Spleen (tissue), 11 donors: Measurements from ENCODE around the gene CNPY2. TPM values are rescaled to one million over a fixed set of nuclear protein-coding genes. Genes with fewer than 3 reads are reported as not detected.
A peak's percentile ranks its signal among the peaks of the same experiment; 100 is the strongest.
"Not testable (repeated sequence)": the region's sequence is repeated elsewhere in the genome, so short reads cannot be mapped to it uniquely, and the experiment has no call there.

Experiments used
- DNase-seq: peaks from one replicate; pipeline ENCODE4 v3.0.0-alpha.2; 2020
- H3K27ac ChIP-seq, 8 donors: fragments of 200-600 bp; sonication (generic) in 7 of 8; 1 replicate in 4 of 8; 2 replicates in 4 of 8; pipeline versions ENCODE4 v1.5.0 to v1.8.0; 2016 to 2021; ENCODE audit warnings: inconsistent platforms in 4 of 8, mild to moderate bottlenecking in 4 of 8, moderate library complexity in 1 of 8
- H3K27me3 ChIP-seq, 7 donors: fragments of 200-600 bp; sonication (generic) in 6 of 7; replicated peaks in 1 of 7; 1 replicate in 4 of 7; 2 replicates in 3 of 7; pipeline versions ENCODE4 v1.5.0 to v1.8.0; 2016 to 2021; ENCODE audit warnings: inconsistent platforms in 3 of 7, mild to moderate bottlenecking in 1 of 7
- H3K36me3 ChIP-seq, 6 donors: fragments of 200-600 bp; sonication (generic) in 5 of 6; 1 replicate in 4 of 6; 2 replicates in 2 of 6; pipeline versions ENCODE4 v1.5.0 to v1.8.0; 2016 to 2021; ENCODE audit warnings: inconsistent platforms in 2 of 6
- H3K4me1 ChIP-seq, 6 donors: fragments of 200-600 bp; sonication (generic) in 5 of 6; 1 replicate in 3 of 6; 2 replicates in 3 of 6; pipeline versions ENCODE4 v1.5.0 to v1.8.0; 2016 to 2021; ENCODE audit warnings: inconsistent platforms in 3 of 6
- H3K4me3 ChIP-seq, 8 donors: fragments of 200-600 bp; sonication (generic) in 7 of 8; 1 replicate in 4 of 8; 2 replicates in 4 of 8; pipeline versions ENCODE4 v1.5.0 to v1.8.0; 2016 to 2021; ENCODE audit warnings: inconsistent platforms in 4 of 8, mild to moderate bottlenecking in 4 of 8, moderate library complexity in 2 of 8
- H3K9me3 ChIP-seq, 8 donors: fragments of 200-600 bp; sonication (generic) in 7 of 8; 1 replicate in 4 of 8; 2 replicates in 4 of 8; pipeline versions ENCODE4 v1.5.0 to v1.8.0; 2016 to 2021; ENCODE audit warnings: inconsistent platforms in 4 of 8
- POLR2A ChIP-seq, 3 donors: fragments of 450-650 bp; IDR thresholded peaks; one replicate each; pipeline ENCODE4 v1.5.1; 2017; ENCODE audit warnings: antibody characterized with exemption in 3 of 3, mild to moderate bottlenecking in 1 of 3
- POLR2AphosphoS5 ChIP-seq, 3 donors: sonication (generic); formaldehyde crosslinking; IDR thresholded peaks; one replicate each; pipeline ENCODE4 v1.5.1; 2017; ENCODE audit warnings: antibody characterized with exemption in 3 of 3
- WGBS, 5 donors: extraction: QIAGEN DNeasy Blood & Tissue Kit in 3 of 5; methylation state at CpG; one replicate each; pipeline versions ENCODE4 v1.1.5 to v1.1.7; 2013 to 2018; 5-methylcytosine and 5-hydroxymethylcytosine counted together
- intact Hi-C: fragments of 100-400 bp; cut with DNase I; formaldehyde crosslinking; loops from one replicate; pipeline ENCODE4 v1.15.0; 2023; ENCODE audit warnings: low total_unique reads
- polyA plus RNA-seq, 3 donors: library from polyadenylated mRNA; stranded (reverse); fragments of 200-250 nt; gene quantifications; one replicate each; pipeline ENCODE4 v1.2.1, GENCODE V29; 2013
- total RNA-seq, 7 donors: library from RNA; depleted of rRNA in 3 of 7; stranded (reverse); fragments of >200 nt in 3 of 7; fragmentation: NEBNext Ultra II Directional in 4 of 7; extraction: Animal tissue kit (Norgen Biotek cat#: 25700) in 4 of 7; gene quantifications; one replicate each; pipeline versions ENCODE4 v1.1.0 to v1.2.1, GENCODE V29; 2016 to 2021
- TF ChIP-seq, protein P1 (sequence below), 11 experiments: fragments of 200-600 bp in 7 of 11; fragments of 450-650 bp in 4 of 11; sonication (generic) in 4 of 11; IDR thresholded peaks in 8 of 11; conservative IDR thresholded peaks in 3 of 11; 1 replicate in 7 of 11; 2 replicates in 4 of 11; pipeline versions ENCODE4 v1.4.0 to v1.8.0; 2016 to 2021; ENCODE audit warnings: antibody characterized with exemption in 11 of 11, inconsistent platforms in 4 of 11, mild to moderate bottlenecking in 1 of 11
- donor health status: healthy with polysubstance abuse.
- donor health status: DM: no; HTN: no; CAD: no; lungs with moderate emphysema.
- donor health status: DM: no; HTN: no; CAD: no.
- donor health status: Bipolar disorder and iron deficiency.
- donor health status: healthy.
- donor health status: DM: no; HTN: no; CAD: no.
- donor health status: DM: yes; HTN: yes; CAD: no.

CNPY2 gene
- total and polyA plus RNA-seq, 10 donors, result 63.0 to 86.9 (median 73.6) TPM

DNA sequence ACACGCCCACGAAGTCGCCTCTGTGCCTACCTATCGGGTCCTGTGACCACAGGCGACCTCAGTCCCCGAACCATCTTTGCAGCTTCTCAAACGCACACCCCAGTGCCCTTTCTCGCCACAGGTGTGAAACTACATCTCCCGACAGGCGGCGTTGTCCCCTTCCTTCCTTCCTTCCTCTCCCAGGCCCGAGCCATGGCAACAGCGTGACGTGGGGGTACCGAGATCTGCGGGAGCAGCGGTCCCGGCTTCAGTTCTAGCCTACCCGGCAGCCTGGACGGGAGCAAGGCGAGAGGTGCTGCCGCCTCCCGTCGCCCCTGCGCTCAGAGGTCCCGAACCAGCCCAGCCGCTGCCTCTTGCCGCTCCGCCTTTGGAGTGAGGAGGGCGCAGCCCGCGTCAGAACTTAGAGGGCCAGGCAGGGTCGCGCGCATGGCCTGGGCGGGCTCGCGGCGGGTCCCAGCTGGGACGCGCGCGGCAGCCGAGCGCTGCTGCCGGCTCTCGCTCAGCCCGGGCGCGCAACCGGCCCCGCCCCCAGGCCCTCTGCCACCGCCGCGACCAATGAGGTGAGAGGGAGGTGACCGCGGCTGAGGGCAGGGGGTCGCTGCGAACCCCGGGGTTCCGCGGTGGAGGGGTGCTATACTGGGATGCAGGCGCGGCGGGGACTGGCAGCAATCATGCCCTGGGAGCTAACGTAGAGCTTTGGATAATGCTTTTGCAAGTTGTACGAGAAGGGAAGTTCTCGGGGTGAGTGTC lies 48.9 kb downstream of the CNPY2 start, which contains the start of gene COQ10A:
Gene COQ10A (plus strand): TSS at position 250 of the 750 bp plus-strand sequence. CDS start 177 bp downstream, at position 427.
- H3K4me3 ChIP-seq, result peak within 1 kb of the TSS; percentile 49 to 76 (median 72)
- TF ChIP-seq POLR2A (IDR thresholded peaks at IDR 0.05), result peak in 2 of 3 donors; percentile 75 to 77
- TF ChIP-seq POLR2AphosphoS5 (IDR thresholded peaks at IDR 0.05), result peak; percentile 94 to 98 (median 97)
- TF ChIP-seq, protein P1, sequence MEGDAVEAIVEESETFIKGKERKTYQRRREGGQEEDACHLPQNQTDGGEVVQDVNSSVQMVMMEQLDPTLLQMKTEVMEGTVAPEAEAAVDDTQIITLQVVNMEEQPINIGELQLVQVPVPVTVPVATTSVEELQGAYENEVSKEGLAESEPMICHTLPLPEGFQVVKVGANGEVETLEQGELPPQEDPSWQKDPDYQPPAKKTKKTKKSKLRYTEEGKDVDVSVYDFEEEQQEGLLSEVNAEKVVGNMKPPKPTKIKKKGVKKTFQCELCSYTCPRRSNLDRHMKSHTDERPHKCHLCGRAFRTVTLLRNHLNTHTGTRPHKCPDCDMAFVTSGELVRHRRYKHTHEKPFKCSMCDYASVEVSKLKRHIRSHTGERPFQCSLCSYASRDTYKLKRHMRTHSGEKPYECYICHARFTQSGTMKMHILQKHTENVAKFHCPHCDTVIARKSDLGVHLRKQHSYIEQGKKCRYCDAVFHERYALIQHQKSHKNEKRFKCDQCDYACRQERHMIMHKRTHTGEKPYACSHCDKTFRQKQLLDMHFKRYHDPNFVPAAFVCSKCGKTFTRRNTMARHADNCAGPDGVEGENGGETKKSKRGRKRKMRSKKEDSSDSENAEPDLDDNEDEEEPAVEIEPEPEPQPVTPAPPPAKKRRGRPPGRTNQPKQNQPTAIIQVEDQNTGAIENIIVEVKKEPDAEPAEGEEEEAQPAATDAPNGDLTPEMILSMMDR (IDR thresholded peaks at IDR 0.05 in 8 of 11, conservative IDR thresholded peaks at IDR 0.05 in 3 of 11), result peak; percentile 49 to 85 (median 71)
- DNase-seq, result peak; percentile 97
- WGBS, 5 donors, result 0 to 1% (median 1%) methylated on average over 36 to 68 of the region's 68 CpGs
- peak within 1 kb of the TSS; percentile 67 to 97 (median 94) for H3K27ac ChIP-seq
- H3K9me3 ChIP-seq, result no peaks in the 10 kb centered on the region
- peaks cover 9 to 27% (median 20%) of the 10 kb centered on the region in 6 donors for H3K4me1 ChIP-seq
- intact Hi-C loops, result no loop called here
- H3K27me3 ChIP-seq, result no peaks in the 10 kb centered on the region
- peaks cover 0 to 33% (median 14%) of the 10 kb centered on the region in 6 donors for H3K36me3 ChIP-seq

DNA sequence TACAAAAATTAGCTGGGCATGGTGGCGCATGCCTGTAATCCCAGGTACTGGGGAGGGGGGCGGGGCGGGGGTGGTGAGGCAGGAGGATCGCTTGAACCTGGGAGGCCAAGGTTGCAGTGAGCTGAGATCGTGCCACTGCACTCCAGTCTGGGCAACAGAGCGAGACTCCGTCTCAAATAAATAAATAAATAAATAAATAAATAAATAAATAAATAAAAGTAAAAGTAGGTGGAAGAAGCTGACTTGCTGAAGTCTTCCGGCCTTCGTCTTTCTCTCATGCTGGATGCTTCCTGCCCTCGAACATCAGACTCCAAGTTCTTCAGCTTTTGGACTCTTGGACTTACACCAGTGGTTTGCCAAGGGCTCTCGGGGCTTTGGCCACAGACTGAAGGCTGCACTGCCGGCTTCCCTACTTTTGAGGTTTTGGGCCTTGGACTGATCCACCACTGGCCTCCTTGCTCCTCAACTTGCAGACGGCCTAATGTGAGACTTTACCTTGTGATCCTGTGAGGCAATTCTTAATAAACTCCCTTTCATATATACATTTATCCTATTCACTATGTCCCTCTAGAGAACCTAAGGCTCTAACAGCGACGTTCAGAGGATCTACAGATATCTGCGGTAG lies 49.6 kb downstream of the CNPY2 start:
- DNase-seq, H3K27me3 ChIP-seq, H3K9me3 ChIP-seq, intact Hi-C loops: not testable (repeated sequence)
- Histone ChIP-seq H3K4me1 (peaks cover 9 to 27% (median 20%) of the 10 kb centered on the region in 6 donors), H3K36me3 (peaks cover 0 to 26% (median 10%) of the 10 kb centered on the region in 6 donors), H3K27ac (peak overlapping the region; percentile 67 to 97 (median 94)), H3K4me3 (peak overlapping the region; percentile 49 to 76 (median 72))
- 56 to 64% (median 58%) methylated on average over 16 of the region's 16 CpGs for WGBS, 5 donors

DNA sequence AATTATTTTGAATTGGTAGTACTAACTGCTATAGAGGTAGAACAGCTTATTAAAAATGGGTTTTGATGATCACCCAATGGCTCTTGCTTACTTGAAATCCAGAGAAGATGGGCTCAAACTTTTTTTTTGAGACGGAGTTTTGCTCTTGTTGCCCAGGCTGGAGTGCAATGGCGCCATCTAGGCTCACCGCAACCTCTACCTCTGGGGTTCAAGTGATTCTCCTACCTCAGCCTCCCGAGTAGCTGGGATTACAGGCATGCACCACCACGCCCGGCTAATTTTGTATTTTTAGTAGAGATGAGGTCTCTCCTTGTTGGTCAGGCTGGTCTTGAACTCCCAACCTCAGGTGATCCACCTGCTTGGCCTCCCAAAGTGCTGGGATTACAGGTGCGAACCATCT lies 52.8 kb downstream of the CNPY2 start:
- WGBS, 5 donors, result 84 to 95% (median 88%) methylated on average over 7 of the region's 7 CpGs

DNA sequence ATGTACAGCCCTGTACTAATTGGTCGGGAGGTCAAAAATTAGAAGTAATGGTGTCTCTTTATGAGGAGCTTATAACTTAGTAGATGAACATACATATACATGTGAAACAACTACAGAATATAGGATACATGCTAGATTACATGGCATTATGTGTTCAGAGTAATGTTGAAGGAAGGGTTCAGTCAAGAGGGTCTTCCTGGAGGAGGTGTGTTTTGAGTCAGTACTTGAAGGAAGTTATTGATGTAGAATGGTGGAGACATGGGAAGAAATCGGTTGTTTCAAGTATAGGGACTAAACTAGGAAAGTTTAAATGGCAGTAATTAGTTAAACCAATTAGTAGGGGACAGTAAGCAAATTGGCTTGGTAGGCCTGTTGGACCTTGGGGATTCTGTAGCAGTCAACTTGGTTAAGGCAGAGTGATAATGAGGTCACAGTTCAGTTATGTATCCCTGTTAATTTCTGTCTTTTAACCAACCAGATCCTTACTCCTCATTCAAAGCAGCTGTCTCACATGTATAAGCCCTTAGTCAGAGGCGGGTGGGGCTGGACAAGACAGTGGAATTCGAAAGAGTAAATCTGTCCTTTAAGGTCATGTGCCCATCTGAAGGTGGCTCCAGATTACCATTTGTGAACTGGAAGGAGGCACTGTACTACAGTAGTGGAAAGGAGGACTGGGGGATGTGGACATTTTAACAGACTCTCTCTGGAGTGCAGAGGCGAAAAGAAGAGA lies 54.1 kb downstream of the CNPY2 start:
- Histone ChIP-seq H3K27me3 (no peaks in the 10 kb centered on the region), H3K36me3 (peaks cover 0 to 2% (median 0%) of the 10 kb centered on the region in 6 donors), H3K9me3 (no peaks in the 10 kb centered on the region), H3K4me1 (peaks cover 20 to 36% (median 31%) of the 10 kb centered on the region in 6 donors), H3K27ac (no peak overlapping the region), H3K4me3 (no peak overlapping the region)
- WGBS, 5 donors, result 86 to 93% (median 91%) methylated on average over 5 of the region's 5 CpGs
- no peak for DNase-seq
- intact Hi-C loops, result no loop called here
- TF ChIP-seq POLR2A (IDR thresholded peaks at IDR 0.05) (no peak), POLR2AphosphoS5 (IDR thresholded peaks at IDR 0.05) (no peak)
- TF ChIP-seq, protein P1 (IDR thresholded peaks at IDR 0.05 in 8 of 11, conservative IDR thresholded peaks at IDR 0.05 in 3 of 11), result no peak

More for the DNA sequence above, 52.8 kb downstream of the CNPY2 start:
- H3K4me3 ChIP-seq, H3K36me3 ChIP-seq, H3K9me3 ChIP-seq, H3K27me3 ChIP-seq, DNase-seq, H3K27ac ChIP-seq, intact Hi-C loops: not testable (repeated sequence)
- peaks cover 15 to 32% (median 29%) of the 10 kb centered on the region in 6 donors for H3K4me1 ChIP-seq
